HG03097 (cell line): ENCODE data around the gene C1orf105.
"Not testable (repeated sequence)": the region's sequence is repeated elsewhere in the genome, so short reads cannot be mapped to it uniquely, and the experiment has no call there.

Experiments
- ATAC-seq: cut with Tn5 transposase; IDR thresholded peaks from one replicate; pipeline ENCODE4 v1.9.1; 2021; ENCODE audit not compliant: unreplicated experiment, low FRiP score

Gene C1orf105

DNA sequence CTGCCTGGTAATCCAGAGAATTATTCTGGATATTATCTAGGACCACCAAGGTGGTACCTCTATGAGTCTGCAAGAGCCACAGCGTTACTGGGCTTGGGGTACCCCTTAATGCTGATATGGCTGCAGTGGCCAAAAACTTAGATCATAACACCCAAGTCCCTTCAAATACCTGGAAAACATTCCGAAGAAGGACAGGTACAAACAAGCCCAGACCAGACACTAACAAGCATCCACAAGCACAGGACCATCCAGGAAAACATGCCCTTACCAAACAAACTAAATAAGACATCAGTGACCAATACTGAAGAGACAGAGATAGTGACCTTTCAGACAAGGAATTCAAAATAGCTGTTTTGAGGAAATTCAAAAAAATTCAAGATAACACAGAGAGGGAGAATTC lies 2.9 kb downstream of the C1orf105 start:
- ATAC-seq: no peak

DNA sequence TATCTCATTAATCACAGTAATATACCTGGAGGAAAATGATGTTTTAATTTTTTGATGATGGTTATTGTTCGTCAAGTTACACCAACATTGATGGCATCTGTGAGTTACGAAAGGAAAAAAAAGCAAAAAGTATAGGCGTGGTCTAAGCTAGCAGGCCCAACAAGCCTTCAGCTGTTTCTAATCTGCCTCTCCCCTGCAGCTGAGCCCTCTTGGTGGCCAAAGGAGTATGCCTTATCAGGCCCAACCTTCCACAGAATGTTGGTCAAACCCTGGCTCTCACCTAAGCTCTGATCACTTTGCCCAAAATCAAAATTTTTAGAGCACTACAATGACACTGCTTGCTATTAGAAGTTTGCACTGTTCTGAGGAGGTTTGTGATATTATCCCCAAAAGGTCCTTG lies 4.9 kb downstream of the C1orf105 start:
- ATAC-seq: no peak

DNA sequence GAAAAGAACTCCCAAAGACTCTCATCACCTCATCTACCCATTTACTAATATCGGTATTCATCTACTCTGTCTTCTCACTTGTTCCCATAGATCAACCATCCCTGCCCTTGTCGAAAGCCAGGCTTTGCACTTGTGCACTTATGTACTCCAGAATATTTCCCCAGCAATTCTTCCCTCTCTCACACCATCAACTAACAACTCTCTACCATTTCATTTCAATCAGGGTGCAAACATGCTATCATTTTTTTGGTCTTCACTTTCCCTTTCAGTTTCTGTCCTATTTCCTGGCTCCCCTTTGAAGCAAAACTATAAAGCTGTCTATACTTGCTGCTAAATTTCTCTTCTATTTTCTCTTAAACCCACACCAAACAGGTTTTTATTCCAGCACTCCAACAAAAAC lies 6.7 kb downstream of the C1orf105 start:
- no peak for ATAC-seq

DNA sequence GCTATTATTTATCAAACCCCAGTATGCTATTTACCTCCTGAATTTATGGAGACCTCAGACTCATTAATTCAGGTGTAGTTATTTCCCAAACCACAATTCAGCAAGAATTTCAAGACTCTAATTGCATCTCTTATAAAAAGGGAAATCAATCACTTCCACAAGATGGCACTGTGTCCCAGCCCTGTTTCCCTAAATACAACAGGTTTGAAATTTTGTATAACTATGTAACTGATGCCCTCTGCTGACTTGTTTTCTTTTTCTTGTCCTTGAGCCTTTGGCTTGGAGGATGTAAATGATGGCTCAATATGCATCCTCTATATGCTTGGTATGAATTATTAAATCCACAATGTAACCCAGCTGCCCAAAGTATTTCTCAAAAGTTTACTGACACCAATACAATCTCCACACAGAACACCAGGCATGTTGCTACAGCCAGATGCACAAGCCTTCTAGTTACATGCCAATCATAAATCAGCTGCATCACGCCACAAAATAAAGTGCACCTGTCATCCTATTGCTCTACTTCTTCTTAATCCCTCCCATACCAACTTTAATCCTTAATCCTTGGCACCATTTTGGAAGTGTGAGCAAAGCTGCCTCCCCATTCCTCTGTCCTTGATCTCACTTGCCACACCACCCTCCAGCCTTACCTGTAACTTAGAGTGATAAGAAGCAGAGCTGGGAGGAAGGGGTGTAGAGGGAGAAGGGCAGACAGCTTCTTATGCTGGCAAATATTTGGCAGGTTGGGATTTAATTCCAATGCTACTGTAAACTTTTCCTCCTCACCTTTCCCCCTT lies 9.0 kb downstream of the C1orf105 start:
- ATAC-seq: no peak

DNA sequence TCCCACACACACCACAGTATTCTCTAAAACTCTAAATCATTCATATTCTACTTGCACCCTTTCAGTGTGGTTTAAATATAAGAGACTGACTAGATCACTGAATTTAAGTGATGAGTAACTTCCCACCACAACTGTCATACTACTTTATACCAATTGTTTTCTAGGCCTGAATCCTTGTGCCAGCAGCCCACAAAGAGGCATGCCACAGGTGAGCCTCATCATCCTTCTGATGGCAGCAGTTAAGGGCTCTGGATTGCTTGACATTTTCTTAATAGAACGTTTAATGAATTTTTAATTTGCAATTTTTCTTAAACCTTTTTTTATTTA lies 9.6 kb downstream of the C1orf105 start:
- ATAC-seq: no peak

DNA sequence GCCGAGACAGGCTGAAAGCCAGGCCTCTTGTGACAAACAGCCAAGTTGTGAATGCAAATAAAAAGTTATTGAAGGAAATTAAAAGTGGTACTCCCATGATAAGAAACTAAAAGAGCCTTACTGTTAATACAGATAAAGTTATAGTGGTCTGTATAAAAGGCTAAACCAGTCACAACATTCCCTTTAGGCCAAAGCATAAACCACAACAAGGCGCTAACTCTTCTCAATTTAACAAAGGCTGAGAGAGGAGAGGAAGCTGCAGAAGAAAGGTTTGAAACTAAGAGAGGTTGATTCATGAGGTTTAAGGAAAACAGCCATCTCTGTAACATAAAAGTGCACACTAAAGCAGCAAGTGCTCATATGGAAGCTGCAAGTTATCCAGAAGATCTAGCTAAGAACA lies 10.7 kb downstream of the C1orf105 start:
- ATAC-seq: no peak

DNA sequence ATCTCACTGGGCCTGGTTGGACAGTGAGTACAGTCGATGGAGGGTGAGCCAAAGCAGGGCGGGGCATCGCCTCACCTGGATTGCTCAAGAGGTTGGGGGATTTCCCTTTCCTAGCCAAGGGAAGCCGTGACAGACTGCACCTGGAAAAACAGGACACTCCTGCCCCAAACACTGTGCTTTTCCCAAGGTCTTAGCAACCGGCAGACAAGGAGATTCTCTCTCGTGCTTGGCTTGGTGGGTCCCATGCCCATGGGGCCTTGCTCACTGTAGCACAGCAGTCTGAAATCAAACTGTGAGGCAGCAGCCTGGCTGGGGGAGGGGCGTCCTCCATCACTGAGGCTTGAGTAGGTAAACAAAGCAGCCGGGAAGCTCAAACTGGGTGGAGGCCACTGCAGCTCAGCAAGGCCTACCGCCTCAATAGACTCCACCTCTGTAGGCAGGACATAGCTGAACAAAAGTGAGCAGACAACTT lies 11.3 kb downstream of the C1orf105 start:
- no peak for ATAC-seq

DNA sequence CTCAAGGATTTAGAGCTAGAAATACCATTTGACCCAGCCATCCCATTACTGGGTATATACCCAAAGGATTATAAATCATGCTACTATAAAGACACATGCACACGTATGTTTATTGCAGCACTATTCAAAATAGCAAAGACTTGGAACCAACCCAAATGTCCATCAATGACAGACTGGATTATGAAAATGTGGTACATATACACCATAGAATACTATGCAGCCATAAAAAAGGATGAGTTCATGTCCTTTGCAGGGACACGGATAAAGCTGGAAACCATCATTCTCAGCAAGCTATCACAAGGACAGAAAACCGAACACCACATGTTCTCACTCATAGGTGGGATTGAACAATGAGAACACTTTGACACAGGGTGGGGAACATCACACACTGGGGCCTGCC lies 16.7 kb downstream of the C1orf105 start:
- not testable (repeated sequence) for ATAC-seq

DNA sequence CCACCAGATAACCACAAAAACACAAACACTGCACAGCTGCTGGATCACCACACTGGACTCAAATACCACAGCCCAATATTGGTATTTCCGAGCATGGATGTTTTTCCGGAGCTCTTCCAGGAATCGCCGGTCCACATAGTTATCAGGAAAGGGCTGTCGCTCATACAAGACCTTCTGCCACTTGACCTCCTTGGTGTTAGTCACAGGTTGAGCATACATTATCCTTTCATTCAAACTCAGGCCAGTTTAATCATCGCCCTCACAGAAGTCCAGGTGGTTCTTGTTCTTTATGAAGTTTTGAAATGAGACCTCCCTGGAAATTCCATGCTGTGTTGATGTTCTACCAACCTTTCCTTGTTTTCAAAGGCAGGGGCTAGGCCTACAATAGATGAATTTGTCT lies 21.9 kb downstream of the C1orf105 start:
- no peak for ATAC-seq

DNA sequence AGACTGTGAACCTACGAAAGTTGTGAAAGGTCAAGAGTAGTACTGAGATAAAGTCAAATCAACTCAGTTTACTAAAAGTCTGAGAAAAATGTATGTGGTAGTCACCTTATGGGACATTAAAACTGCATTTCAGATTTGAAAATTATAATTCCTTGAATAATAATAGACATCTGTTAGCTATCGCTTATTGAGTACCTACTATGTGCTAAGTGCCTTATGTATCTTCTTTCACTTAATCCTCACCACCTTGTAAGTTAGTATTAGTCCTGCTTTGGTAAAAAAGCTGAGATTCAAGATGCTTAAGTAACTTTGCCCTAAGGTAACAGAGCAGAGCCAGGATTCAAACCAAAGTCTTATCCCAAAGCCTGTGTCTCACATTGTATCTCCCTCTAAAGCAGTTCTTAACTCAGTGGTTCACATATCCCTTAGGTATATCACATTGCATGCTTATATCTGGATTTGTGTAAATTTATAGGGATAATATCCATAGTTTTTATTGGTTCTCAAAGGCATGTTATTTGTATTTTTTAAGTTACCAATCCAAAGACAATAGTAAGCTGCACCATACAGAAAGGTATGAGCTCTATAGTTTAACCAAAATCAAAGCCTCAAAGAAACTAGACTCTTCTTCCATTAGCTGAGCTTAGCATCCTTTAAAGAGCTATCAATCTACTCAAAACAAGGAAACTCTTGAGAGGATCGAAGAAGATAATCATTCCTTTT lies 22.5 kb downstream of the C1orf105 start:
- ATAC-seq: no peak

DNA sequence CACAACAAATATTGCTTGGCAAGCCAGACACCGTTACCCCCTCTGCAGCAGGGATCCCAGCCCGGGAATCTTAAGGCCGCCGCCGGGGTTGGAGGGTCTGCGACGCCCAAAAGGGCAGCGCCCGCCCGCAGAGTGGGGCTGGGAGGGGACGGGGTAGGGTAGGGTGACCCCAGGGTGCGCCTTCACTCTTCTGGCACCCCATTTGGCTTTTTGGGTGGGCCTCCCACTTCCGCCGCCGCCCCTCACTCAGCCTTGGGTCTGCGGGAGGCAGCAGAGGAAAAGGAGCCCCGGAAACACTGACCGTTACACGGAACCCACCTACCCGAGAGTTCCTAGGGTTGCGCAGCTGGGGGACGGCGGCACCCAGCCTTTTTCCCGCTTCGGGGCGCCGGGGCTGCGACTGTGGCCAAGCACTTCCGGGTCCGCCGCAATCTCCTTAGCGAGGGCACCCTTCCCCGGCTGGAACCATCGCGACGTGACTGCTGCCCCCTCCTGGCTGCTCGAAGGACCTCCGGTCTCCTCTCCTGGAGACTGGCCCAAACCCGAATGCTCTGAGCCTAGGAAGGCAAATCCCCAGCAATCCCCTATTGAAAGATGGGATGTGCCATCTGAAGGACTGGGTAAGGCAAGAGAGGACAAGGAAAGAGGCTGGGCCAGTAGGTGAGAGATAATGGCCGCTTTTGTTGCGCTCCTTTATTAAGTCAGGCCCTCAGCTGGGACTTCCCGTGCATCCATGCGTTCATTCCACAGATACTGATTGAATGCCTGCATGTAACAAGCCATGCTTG lies 23.4 kb downstream of the C1orf105 start, which contains the start of gene PIGC:
Gene PIGC (minus strand): TSS at position 404 of the 788 bp plus-strand sequence. CDS start 1,447 bp downstream, outside the sequence.
- peak; percentile 93 for ATAC-seq

DNA sequence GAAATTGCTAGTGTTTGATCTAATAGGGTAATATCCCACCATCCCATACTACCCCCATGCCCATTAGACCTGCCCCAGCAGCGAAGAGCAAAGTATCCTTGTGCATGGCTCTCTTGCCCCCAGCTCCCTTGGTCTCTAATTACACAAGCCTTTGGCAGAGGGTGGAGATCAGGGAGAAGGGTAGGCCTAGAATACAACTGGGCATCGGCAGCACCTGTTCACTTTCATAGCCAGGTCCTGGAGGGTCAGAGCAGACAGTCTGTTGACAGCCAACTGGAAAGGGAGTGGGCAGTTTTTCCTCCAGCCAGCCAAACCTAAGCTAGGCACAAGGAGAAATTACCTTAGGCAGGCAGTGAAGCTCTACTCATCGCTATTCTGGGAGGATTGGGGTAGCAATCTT lies 26.1 kb downstream of the C1orf105 start:
- ATAC-seq: no peak

DNA sequence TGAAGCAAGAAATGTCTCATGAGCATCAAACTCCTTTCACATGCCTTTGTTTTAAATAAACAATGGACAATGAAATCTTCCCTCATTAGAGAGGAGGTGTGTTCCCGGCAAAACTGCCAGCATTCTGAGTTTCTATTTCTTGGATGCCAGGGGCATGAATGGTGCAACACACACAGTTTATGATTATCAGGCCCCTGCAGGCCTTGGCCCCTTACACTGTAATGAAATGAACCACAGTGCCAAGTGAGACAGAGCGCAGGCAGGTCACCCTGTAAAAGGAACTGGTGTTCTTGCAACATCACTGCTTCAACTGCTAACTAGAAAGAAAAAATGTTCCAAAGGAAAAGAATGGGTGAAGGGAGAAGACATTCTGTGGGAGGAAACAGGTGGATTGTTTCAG lies 27.2 kb downstream of the C1orf105 start:
- ATAC-seq: no peak

DNA sequence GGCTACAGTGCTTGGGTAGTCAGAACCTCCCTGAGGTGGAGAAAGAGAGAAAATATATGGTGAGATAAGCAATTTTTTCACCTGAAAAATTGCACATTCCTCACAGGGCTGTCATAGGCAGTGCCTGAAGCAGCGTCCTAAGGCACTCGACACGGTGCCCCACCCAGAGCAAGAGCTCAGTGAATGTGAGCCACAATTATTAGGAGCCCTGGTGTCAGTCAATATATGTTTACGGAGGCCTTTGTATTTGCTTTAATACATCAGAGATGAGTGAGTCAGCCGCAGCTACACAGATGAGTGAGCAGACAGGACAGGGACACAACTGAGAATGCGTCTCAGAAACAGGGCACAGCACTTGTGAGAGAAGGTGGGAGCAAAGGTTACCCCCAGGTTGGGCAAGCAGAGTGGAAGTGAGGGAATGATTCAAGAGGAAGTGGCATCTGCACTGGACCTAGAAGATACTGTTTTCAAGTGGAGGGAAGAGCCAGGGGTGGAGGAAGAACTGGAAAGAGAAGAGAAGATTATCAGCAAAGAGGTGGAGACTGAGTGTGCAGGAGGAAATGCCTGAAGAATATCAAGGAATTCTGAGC lies 28.6 kb downstream of the C1orf105 start:
- ATAC-seq: no peak

DNA sequence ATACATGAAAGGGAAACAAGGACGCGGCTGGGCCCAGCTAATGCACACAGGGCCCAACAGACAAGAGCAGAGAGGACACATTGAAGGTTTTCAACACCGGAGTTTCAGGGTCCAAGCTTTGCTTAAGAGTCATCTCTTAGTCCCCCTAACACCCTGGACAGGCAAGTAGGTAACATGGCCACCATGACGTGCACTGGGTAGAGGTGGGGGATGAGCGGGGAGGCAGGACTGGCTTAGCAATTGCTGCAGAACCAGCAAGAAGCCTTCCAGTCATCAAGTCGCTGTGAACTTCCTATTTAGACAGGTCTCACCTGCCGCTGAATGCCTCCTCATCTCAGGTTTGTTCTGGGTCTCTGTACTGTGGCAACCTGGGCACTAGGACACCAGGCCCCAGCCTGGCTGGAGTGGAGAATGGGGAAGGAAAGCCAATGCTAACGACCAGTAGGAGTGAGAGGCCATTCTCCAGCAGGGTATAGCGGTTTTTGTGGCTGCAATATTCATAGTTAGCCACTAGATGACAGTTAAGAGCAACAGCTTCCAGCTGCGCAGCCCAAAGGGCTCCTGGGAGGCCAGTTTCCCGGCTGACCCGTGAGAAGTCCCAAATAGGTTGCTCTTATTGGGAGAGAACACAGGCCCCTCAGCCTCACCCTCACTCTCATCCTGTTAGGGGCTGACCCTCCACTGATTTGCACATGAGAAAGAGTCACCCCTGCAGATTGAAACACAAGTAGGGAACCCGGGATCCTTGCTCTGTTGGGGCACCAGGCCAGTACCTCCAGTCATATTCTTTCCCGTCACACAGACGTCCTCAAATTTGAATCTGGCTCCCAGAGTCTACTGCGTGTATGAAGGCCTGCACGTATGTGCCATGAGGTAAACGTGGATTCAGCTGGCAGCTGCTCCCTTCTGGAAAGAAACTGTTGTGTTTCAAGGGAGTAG lies 29.4 kb downstream of the C1orf105 start:
- ATAC-seq: no peak

DNA sequence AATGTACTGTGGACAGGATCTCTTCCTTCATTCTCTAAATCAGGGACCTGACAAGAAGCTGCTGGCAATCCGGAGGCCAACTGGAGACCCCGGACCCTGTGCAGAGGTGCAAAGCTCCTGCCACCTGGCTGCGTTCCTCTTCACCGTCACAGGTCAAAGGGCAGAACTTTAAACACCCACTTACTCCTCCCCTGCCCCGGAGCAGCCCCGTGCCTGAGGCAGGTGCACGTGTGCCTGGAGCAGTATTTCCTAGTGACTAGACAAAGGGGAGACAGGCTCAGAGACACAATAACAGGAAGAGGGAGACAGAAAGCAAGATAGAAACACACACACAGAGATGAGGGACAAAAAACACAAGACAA lies 30.0 kb downstream of the C1orf105 start:
- ATAC-seq: no peak

DNA sequence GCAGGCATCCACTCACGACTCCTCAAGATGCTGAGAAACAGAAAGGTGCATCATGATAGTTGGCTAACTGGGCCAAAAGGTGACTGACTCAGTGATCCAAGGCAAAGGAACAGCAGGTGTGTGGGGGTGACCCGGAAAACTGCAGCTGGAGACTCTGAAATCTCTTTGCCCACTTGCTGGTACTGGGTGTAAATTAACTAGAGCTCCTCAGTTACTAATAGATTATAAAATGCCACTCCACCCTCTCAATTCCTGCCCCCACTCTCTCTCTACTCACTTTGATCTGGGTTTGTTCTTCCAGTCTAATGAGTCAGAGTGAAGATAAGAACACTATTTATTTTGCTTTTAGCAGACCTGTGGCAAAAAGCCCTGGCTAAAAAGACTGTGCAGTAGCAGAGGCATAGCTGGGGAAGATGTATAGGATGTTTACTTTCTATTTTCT lies 30.5 kb downstream of the C1orf105 start:
- ATAC-seq: no peak

DNA sequence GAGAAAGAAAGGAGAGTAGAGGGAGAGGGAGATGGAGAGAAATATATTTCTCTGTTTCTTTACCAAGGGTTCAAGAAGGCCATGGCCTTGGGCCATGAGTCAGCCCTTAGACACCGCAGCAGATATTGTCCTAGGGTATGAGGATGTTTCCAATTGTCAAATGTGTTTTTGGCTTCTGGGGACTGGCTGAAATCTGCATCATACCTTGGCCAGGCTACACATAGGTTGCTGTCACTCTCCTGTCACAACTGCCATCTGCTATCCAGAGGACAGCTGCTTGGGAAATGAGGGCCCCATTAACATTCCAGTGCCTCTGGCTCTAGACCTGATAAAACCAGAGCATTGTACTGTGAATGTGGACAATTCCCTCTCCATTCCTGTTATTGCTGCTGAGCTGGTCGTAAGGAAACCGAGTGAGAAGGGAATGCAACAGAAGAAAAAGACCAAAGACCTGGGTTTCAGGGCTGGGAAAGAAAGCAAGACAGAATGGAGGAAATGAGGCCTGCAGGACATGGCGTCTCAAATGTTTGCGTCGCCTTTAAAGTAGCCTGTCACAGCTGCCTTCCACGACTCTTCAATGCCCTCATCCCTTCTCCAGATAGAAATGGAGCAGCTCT lies 32.2 kb downstream of the C1orf105 start:
- ATAC-seq: no peak

DNA sequence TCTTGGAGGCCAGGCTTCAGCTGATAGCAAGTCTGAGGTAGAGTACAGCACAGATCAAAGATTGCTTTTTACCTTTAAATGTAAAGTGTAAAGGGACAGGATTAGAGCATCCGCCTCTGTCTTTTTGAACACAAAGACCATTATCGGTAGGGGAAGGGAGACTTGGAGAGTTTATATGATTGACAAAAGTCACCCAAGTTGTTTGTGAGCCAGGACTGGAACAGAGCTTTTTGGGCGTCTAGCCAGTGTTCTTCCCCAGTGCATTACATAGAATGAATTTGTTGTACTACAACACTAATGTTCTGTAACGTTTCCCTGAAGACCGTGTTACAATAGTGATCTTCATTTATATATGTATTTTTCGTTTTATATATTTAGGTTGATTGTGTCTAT lies 32.7 kb downstream of the C1orf105 start:
- ATAC-seq: no peak
